Spinal cord (tissue), 10 donors: ENCODE measurements around the gene GNPTAB. TPM values are rescaled to one million over a fixed set of nuclear protein-coding genes. Genes with fewer than 3 reads are reported as not detected.
"Not testable (repeated sequence)": the region's sequence is repeated elsewhere in the genome, so short reads cannot be mapped to it uniquely, and the experiment has no call there.

ENCODE experiments used
- DNase-seq, 6 donors: peaks; one replicate each; pipeline versions ENCODE4 v3.0.0 to v3.0.0-alpha.2; 2013 to 2015; ENCODE audit warnings: low spot score in 6 of 6, low read depth in 4 of 6
- H3K27ac ChIP-seq: one replicate; pipeline ENCODE4 v1.5.1; 2013; ENCODE audit warnings: low read depth, low read length, control low read depth
- H3K27me3 ChIP-seq: one replicate; pipeline ENCODE4 v1.6.1; 2013; ENCODE audit warnings: low read length; ENCODE audit not compliant: control insufficient read depth, insufficient read depth
- H3K36me3 ChIP-seq: one replicate; pipeline ENCODE4 v1.6.1; 2013; ENCODE audit warnings: low read length; ENCODE audit not compliant: control insufficient read depth, insufficient read depth
- H3K4me1 ChIP-seq: one replicate; pipeline ENCODE4 v1.6.1; 2013; ENCODE audit warnings: low read length; ENCODE audit not compliant: control insufficient read depth, insufficient read depth
- H3K4me3 ChIP-seq: one replicate; pipeline ENCODE4 v1.5.1; 2013; ENCODE audit warnings: low read depth, low read length, control low read depth
- H3K9me3 ChIP-seq: one replicate; pipeline ENCODE4 v1.6.1; 2013; ENCODE audit warnings: low read length; ENCODE audit not compliant: control insufficient read depth, insufficient read depth
- WGBS: methylation state at CpG from one replicate; pipeline ENCODE4 v1.1.5; 2013; ENCODE audit warnings: missing lambda C conversion rate; ENCODE audit not compliant: insufficient coverage; 5-methylcytosine and 5-hydroxymethylcytosine counted together
- long read RNA-seq, 4 donors: transcript quantifications; one replicate each; lab custom pipeline, GENCODE V29; 2026
- polyA plus RNA-seq, 2 donors: library from polyadenylated mRNA; unstranded; fragments of 120-200 nt; gene quantifications; one replicate each; pipeline ENCODE4 v1.2.1, GENCODE V29; 2013; ENCODE audit not compliant: insufficient read length in 2 of 2
- total RNA-seq, 2 donors: library from RNA; depleted of rRNA in 1 of 2; stranded (reverse); fragments of 120-200 nt in 1 of 2; fragments of >200 nt in 1 of 2; gene quantifications; one replicate each; pipeline versions ENCODE4 v1.2.3 to v1.2.4, GENCODE V29; 2013 to 2014
- donor health status: healthy.

Gene GNPTAB
- 10 to 100 TPM; 33.3 to 63.4 TPM for total RNA-seq
- polyA plus RNA-seq: 10 to 100 TPM; 58.8 to 60.2 TPM
- long read RNA-seq, donor 1, full-length matches to known transcripts: 7 of 7 reads
- long read RNA-seq, donor 1, partial matches to known transcripts: 0 of 7 reads
- long read RNA-seq, donor 1, other reads (novel, unspliced or antisense): 0 of 7 reads
- long read RNA-seq, donor 2, full-length matches to known transcripts: 1 of 1 reads
- long read RNA-seq, donor 2, partial matches to known transcripts: 0 of 1 reads
- long read RNA-seq, donor 2, other reads (novel, unspliced or antisense): 0 of 1 reads
- long read RNA-seq, donor 3, full-length matches to known transcripts: 2 of 2 reads
- long read RNA-seq, donor 3, partial matches to known transcripts: 0 of 2 reads
- long read RNA-seq, donor 3, other reads (novel, unspliced or antisense): 0 of 2 reads
- long read RNA-seq, donor 4, full-length matches to known transcripts: 2 of 2 reads
- long read RNA-seq, donor 4, partial matches to known transcripts: 0 of 2 reads
- long read RNA-seq, donor 4, other reads (novel, unspliced or antisense): 0 of 2 reads

- peak; percentile 72 to 98 (median 88) for DNase-seq
- Histone ChIP-seq H3K27ac (no peak within 1 kb of the TSS), H3K27me3 (no peaks in the 10 kb centered on the region), H3K36me3 (no peaks in the 10 kb centered on the region), H3K4me1 (no peaks in the 10 kb centered on the region), H3K9me3 (no peaks in the 10 kb centered on the region), H3K4me3 (peak within 1 kb of the TSS; percentile 90)
- WGBS: under 1% methylated on average over 89 of the region's 96 CpGs
These were observed at the start of gene GNPTAB for GRCh38 chr12:101830367-101831325. Gene GNPTAB, minus strand, starts transcription at chr12:101830959. Its CDS starts 284 bp downstream, at chr12:101830675.

- no peak overlapping the region for H3K27ac ChIP-seq
These were observed 47.6 kb upstream of the GNPTAB start for GRCh38 chr12:101878243-101878821.

GRCh38 chr12:101877806-101878242 is 47.1 kb upstream of the GNPTAB start:
- Histone ChIP-seq H3K27ac (no peak overlapping the region), H3K9me3 (no peaks in the 10 kb centered on the region), H3K4me1 (peaks cover 11% of the 10 kb centered on the region), H3K36me3 (no peaks in the 10 kb centered on the region), H3K4me3 (peak overlapping the region; percentile 70), H3K27me3 (no peaks in the 10 kb centered on the region)
- WGBS: 2% methylated on average over 13 of the region's 24 CpGs
- peak in 1 of 6 donors; percentile 23 for DNase-seq

More at GRCh38 chr12:101878243-101878821, 47.6 kb upstream of the GNPTAB start:
- H3K36me3 ChIP-seq: no peaks in the 10 kb centered on the region
- DNase-seq: no peak
- 58% methylated on average over 3 of the region's 7 CpGs for WGBS
- H3K4me1 ChIP-seq: peaks cover 11% of the 10 kb centered on the region
- H3K27me3 ChIP-seq: no peaks in the 10 kb centered on the region
- H3K4me3 ChIP-seq: peak overlapping the region; percentile 70
- no peaks in the 10 kb centered on the region for H3K9me3 ChIP-seq

- Histone ChIP-seq H3K9me3 (no peaks in the 10 kb centered on the region), H3K27me3 (no peaks in the 10 kb centered on the region), H3K4me1 (peaks cover 11% of the 10 kb centered on the region), H3K4me3 (peak within 1 kb of the TSS; percentile 70), H3K36me3 (no peaks in the 10 kb centered on the region), H3K27ac (peak within 1 kb of the TSS; percentile 80)
- DNase-seq: peak; percentile 17 to 82 (median 35)
- 2% methylated on average over 104 of the region's 105 CpGs for WGBS
These were observed 46.4 kb upstream of the GNPTAB start, which contains the start of gene DRAM1 for GRCh38 chr12:101876861-101877805. Gene DRAM1, plus strand, starts transcription at chr12:101877580. Its CDS starts 210 bp downstream, at chr12:101877790.

- DNase-seq: no peak
- Histone ChIP-seq H3K36me3 (no peaks in the 10 kb centered on the region), H3K27ac (peak overlapping the region; percentile 80), H3K27me3 (no peaks in the 10 kb centered on the region), H3K4me3 (peak overlapping the region; percentile 70), H3K4me1 (peaks cover 11% of the 10 kb centered on the region), H3K9me3 (no peaks in the 10 kb centered on the region)
- WGBS: 49% methylated on average over 3 of the region's 9 CpGs
These were observed 45.6 kb upstream of the GNPTAB start for GRCh38 chr12:101876322-101876860.

GRCh38 chr12:101875162-101875561 is 44.4 kb upstream of the GNPTAB start:
- no peak for DNase-seq
- Histone ChIP-seq H3K4me1 (peaks cover 11% of the 10 kb centered on the region), H3K4me3 (no peak overlapping the region), H3K27me3 (no peaks in the 10 kb centered on the region), H3K27ac (peak overlapping the region; percentile 47), H3K36me3 (no peaks in the 10 kb centered on the region), H3K9me3 (no peaks in the 10 kb centered on the region)
- 95% methylated on average over 2 of the region's 9 CpGs for whole genome bisulfite sequencing

- no peaks in the 10 kb centered on the region for H3K36me3 ChIP-seq
- H3K9me3 ChIP-seq: no peaks in the 10 kb centered on the region
- WGBS: no CpG with 5 or more reads among the region's 1 CpG
- DNase-seq: no peak
- no peak overlapping the region for H3K4me3 ChIP-seq
- H3K27me3 ChIP-seq: no peaks in the 10 kb centered on the region
- H3K27ac ChIP-seq: no peak overlapping the region
- no peaks in the 10 kb centered on the region for H3K4me1 ChIP-seq
These were observed 40.2 kb upstream of the GNPTAB start for GRCh38 chr12:101870925-101871324.

- H3K36me3 ChIP-seq, DNase-seq, H3K4me1 ChIP-seq, H3K27ac ChIP-seq, H3K27me3 ChIP-seq, H3K4me3 ChIP-seq, H3K9me3 ChIP-seq: not testable (repeated sequence)
- no CpG with 5 or more reads among the region's 3 CpGs for WGBS
These were observed 36.9 kb upstream of the GNPTAB start for GRCh38 chr12:101867619-101868018.
